Uterus (tissue), 4 donors: ENCODE results near the gene ASIC1. TPM values are rescaled to one million over a fixed set of nuclear protein-coding genes. Genes with fewer than 3 reads are reported as not detected.

Source experiments
- DNase-seq, 2 donors: peaks; one replicate each; pipeline ENCODE4 v3.0.0-alpha.2; 2019 to 2020
- H3K27ac ChIP-seq, 2 donors: fragments of 200-600 bp; sonication (generic); 1 replicate in 1 of 2; 2 replicates in 1 of 2; pipeline ENCODE4 v1.5.1; 2016 to 2018
- H3K27me3 ChIP-seq, 2 donors: fragments of 200-600 bp; sonication (generic); one replicate each; pipeline ENCODE4 v1.5.1; 2018 to 2019; ENCODE audit warnings: control low read depth in 1 of 2
- H3K36me3 ChIP-seq, 2 donors: fragments of 200-600 bp; sonication (generic); one replicate each; pipeline ENCODE4 v1.5.1; 2019; ENCODE audit warnings: control low read depth in 1 of 2
- H3K4me1 ChIP-seq, 2 donors: fragments of 200-600 bp; sonication (generic); one replicate each; pipeline ENCODE4 v1.5.1; 2018 to 2019; ENCODE audit warnings: control low read depth in 1 of 2
- H3K4me3 ChIP-seq, 2 donors: fragments of 200-600 bp; sonication (generic); 1 replicate in 1 of 2; 2 replicates in 1 of 2; pipeline ENCODE4 v1.5.1; 2018 to 2019; ENCODE audit warnings: mild to moderate bottlenecking in 1 of 2
- H3K9me3 ChIP-seq, 2 donors: fragments of 200-600 bp; sonication (generic); one replicate each; pipeline ENCODE4 v1.5.1; 2019; ENCODE audit warnings: control low read depth in 1 of 2
- POLR2A ChIP-seq, 2 donors: fragments of 450-650 bp; IDR thresholded peaks; one replicate each; pipeline ENCODE4 v1.6.1; 2016; ENCODE audit warnings: antibody characterized with exemption in 2 of 2, mild to moderate bottlenecking in 1 of 2, moderate library complexity in 1 of 2
- intact Hi-C: fragments of 100-400 bp; cut with DNase I; formaldehyde crosslinking; loops from one replicate; pipeline ENCODE4 v1.15.1; 2023; ENCODE audit warnings: low total_unique reads
- total RNA-seq, 4 donors: library from RNA; depleted of rRNA in 3 of 4; stranded (reverse); fragments of >200 nt in 3 of 4; gene quantifications; one replicate each; pipeline versions ENCODE4 v1.1.0 to v1.2.4, GENCODE V29; 2014 to 2023
- TF ChIP-seq, protein P1 (sequence below), 4 experiments: fragments of 200-600 bp in 2 of 4; fragments of 450-650 bp in 2 of 4; sonication (generic) in 2 of 4; IDR thresholded peaks; one replicate each; pipeline ENCODE4 v1.5.1; 2016 to 2019; ENCODE audit warnings: antibody characterized with exemption in 4 of 4, mild to moderate bottlenecking in 2 of 4, moderate library complexity in 1 of 4
- donor health status: DM: yes; HTN: yes; CAD: no.

The ASIC1 gene
- total RNA-seq, 4 donors from 2014 or later: 3.5 to 5.6 TPM; not detected in 2

GRCh38 chr12:50051101-50051806 lies 6.1 kb upstream of the ASIC1 start:
- Histone ChIP-seq H3K9me3 (no peaks in the 10 kb centered on the region), H3K27ac (peak overlapping the region; percentile 30 to 69), H3K4me3 (no peak overlapping the region), H3K27me3 (no peaks in the 10 kb centered on the region), H3K4me1 (no peaks in the 10 kb centered on the region), H3K36me3 (no peaks in the 10 kb centered on the region)
- DNase-seq: no peak
- TF ChIP-seq POLR2A (IDR thresholded peaks at IDR 0.05): no peak
- TF ChIP-seq, protein P1, sequence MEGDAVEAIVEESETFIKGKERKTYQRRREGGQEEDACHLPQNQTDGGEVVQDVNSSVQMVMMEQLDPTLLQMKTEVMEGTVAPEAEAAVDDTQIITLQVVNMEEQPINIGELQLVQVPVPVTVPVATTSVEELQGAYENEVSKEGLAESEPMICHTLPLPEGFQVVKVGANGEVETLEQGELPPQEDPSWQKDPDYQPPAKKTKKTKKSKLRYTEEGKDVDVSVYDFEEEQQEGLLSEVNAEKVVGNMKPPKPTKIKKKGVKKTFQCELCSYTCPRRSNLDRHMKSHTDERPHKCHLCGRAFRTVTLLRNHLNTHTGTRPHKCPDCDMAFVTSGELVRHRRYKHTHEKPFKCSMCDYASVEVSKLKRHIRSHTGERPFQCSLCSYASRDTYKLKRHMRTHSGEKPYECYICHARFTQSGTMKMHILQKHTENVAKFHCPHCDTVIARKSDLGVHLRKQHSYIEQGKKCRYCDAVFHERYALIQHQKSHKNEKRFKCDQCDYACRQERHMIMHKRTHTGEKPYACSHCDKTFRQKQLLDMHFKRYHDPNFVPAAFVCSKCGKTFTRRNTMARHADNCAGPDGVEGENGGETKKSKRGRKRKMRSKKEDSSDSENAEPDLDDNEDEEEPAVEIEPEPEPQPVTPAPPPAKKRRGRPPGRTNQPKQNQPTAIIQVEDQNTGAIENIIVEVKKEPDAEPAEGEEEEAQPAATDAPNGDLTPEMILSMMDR (IDR thresholded peaks at IDR 0.05): no peak
- intact Hi-C loops: no loop called here

DNA sequence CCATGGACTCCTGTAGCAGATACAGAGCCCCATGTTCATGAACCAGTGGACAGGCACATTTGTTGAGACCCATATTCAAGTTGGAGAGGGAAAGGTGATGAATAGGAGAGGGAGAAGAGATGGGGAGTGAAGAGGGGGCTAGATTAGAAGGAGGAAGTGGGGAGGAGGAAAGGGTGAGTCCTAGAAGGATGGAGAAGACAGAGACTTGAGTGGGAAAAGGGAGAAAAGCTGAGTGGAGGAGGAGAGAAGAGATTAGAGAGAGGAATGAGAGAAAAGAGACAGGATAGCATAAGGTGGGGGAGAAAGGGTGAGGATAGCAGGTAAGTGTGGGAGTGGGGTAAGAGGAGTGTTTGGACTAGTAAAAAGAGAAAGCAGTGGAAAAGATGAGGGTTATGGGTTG lies 4.9 kb upstream of the ASIC1 start:
- H3K9me3 ChIP-seq: no peaks in the 10 kb centered on the region
- TF ChIP-seq, protein P1 (IDR thresholded peaks at IDR 0.05): no peak
- peaks cover 0 to 6% of the 10 kb centered on the region in 2 donors for H3K4me1 ChIP-seq
- no peak for DNase-seq
- no peaks in the 10 kb centered on the region for H3K36me3 ChIP-seq
- no peaks in the 10 kb centered on the region for H3K27me3 ChIP-seq
- intact Hi-C loops: no loop called here
- H3K4me3 ChIP-seq: no peak overlapping the region
- H3K27ac ChIP-seq: no peak overlapping the region

GRCh38 chr12:50052964-50053363 lies 4.4 kb upstream of the ASIC1 start:
- Histone ChIP-seq H3K4me3 (no peak overlapping the region), H3K36me3 (no peaks in the 10 kb centered on the region), H3K9me3 (no peaks in the 10 kb centered on the region), H3K27ac (no peak overlapping the region), H3K4me1 (peaks cover 0 to 6% of the 10 kb centered on the region in 2 donors), H3K27me3 (no peaks in the 10 kb centered on the region)
- TF ChIP-seq, protein P1 (IDR thresholded peaks at IDR 0.05): no peak
- TF ChIP-seq POLR2A (IDR thresholded peaks at IDR 0.05): no peak
- no peak for DNase-seq
- intact Hi-C loops: no loop called here

GRCh38 chr12:50053583-50053982 lies 3.8 kb upstream of the ASIC1 start:
- H3K27ac ChIP-seq: no peak overlapping the region
- intact Hi-C loops: no loop called here
- peaks cover 0 to 6% of the 10 kb centered on the region in 2 donors for H3K4me1 ChIP-seq
- no peaks in the 10 kb centered on the region for H3K9me3 ChIP-seq
- no peaks in the 10 kb centered on the region for H3K36me3 ChIP-seq
- no peaks in the 10 kb centered on the region for H3K27me3 ChIP-seq
- TF ChIP-seq POLR2A (IDR thresholded peaks at IDR 0.05): no peak
- TF ChIP-seq, protein P1 (IDR thresholded peaks at IDR 0.05): no peak
- no peak for DNase-seq
- H3K4me3 ChIP-seq: no peak overlapping the region

- Histone ChIP-seq H3K36me3 (no peaks in the 10 kb centered on the region), H3K4me1 (peaks cover 0 to 6% of the 10 kb centered on the region in 2 donors), H3K27ac (no peak overlapping the region), H3K9me3 (no peaks in the 10 kb centered on the region), H3K27me3 (no peaks in the 10 kb centered on the region), H3K4me3 (no peak overlapping the region)
- intact Hi-C loops: no loop called here
- peak in 1 of 2 donors; percentile 36 for DNase-seq
- TF ChIP-seq POLR2A (IDR thresholded peaks at IDR 0.05): no peak
- TF ChIP-seq, protein P1 (IDR thresholded peaks at IDR 0.05): peak; percentile 76 to 94 (median 86)
These were observed 1.4 kb upstream of the ASIC1 start for GRCh38 chr12:50055831-50056638.
